NOMO-1 treated with DMSO at 0.1 percent for 48 hours (cell line): ENCODE results near the gene CH25H.
"Not testable (repeated sequence)": the region's sequence is repeated elsewhere in the genome, so short reads cannot be mapped to it uniquely, and the experiment has no call there.

ENCODE experiments used
- DNase-seq: peaks from one replicate; lab custom pipeline; 2025; ENCODE audit not compliant: unreplicated experiment; lab: John Stamatoyannopoulos, UW

CH25H gene, protein sequence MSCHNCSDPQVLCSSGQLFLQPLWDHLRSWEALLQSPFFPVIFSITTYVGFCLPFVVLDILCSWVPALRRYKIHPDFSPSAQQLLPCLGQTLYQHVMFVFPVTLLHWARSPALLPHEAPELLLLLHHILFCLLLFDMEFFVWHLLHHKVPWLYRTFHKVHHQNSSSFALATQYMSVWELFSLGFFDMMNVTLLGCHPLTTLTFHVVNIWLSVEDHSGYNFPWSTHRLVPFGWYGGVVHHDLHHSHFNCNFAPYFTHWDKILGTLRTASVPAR

DNA sequence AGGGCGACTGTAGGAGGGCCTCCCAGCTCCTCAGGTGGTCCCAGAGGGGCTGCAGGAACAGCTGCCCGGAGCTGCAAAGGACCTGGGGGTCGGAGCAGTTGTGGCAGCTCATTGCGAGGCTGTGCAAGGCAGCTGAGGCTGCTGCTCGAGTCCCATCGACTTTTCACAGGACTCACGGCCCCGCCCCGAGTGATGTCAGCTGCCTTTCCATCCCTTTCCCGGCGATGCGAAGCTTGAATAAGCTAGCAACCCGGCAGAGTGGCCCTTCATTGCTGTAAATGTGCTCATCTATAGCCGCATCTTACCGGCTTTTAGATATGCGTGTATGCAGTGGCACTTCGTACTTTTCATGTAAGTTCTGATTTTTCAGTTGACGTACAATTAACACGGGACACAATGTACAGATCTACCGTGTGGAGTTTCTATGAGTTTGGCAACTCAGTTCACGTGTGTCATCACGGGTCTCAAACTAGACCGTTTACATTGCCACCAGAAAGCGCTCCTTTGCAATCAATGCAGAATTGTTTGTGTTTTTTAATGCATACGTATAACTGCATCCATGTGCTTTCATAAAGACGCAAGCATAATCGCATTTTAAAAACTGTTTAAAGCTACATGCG lies at the start of gene CH25H:
CH25H (minus strand) TSS at position 137 of the 620 bp plus-strand sequence; CDS start at position 112, 25 bp downstream.
- DNase-seq, result peak; percentile 6

DNA sequence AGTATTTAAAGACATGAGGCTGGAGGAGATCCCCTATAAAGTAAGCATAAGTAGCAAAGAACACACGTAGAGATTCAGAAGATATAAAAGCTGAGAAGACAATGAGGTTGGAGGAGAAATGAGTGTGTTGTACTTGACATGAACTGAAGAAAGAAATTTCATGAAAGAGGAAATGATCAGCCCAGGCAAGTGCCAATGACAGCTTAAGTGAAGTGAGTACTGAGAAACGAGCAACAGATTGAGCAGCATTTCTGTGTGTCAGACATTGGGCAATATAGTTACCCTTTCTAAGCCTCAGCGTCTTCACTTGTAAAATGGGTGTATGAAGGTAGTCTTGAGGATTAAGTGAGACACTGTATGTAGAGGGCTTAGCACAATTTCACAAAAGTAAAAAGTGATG lies 49.2 kb upstream of the CH25H start:
- DNase-seq, result peak; percentile 80

DNA sequence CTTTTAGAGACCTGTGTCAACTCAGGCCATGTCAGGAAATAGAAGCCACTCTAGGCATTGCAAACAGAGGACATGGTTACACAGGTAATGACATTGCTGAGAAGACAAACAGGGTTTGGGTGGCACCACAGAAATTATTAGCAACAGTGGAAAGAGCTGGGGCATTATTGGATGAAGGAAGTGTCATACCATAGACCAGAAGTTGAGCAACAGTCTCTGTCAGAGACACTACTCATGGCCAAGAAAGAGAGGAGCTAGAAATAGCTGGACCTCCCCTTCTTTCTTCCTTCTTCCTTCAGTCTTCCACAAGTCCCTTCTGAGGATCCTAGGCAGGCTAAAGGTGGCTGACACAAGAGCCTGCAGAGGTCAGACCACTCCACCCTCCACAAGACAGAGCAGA lies 48.7 kb upstream of the CH25H start:
- peak; percentile 60 for DNase-seq

DNA sequence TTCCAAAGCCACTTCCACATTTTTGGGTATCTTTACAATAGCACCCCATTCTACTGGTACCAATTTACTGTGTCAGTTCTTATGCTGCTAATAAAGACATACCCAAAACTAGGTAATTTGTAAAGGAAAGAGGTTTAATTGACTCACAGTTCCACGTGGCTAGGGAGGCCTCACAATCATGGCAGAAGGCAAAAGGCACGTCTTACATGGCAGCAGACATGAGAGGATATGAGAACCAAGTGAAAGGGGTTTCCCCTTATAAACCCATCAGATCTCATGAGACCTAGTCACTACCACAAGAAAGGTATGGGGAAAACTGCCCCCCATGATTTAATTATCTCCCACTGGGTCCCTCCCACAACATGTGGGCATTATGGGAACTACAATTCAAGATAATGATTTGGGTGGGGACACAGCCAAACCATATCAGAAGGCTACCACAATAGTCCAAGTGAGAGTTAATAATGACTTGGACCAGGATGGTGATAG lies 48.0 kb upstream of the CH25H start:
- DNase-seq, result not testable (repeated sequence)

DNA sequence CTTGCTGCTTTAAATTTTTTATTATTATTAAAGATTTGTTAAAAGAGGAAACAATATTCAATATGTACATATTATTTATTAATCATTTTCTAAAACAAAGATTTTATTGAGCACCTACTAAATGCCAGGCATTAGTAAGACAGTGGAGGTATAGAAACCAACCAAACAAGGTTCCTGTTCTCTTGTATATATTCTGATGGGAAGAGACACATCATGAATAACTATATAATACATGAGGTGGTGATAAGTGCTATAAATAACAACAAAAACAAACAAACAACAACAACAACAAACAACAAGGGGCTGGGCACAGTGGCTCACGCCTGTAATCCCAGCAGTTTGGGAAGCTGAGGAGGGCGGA lies 45.1 kb upstream of the CH25H start:
- no peak for DNase-seq

DNA sequence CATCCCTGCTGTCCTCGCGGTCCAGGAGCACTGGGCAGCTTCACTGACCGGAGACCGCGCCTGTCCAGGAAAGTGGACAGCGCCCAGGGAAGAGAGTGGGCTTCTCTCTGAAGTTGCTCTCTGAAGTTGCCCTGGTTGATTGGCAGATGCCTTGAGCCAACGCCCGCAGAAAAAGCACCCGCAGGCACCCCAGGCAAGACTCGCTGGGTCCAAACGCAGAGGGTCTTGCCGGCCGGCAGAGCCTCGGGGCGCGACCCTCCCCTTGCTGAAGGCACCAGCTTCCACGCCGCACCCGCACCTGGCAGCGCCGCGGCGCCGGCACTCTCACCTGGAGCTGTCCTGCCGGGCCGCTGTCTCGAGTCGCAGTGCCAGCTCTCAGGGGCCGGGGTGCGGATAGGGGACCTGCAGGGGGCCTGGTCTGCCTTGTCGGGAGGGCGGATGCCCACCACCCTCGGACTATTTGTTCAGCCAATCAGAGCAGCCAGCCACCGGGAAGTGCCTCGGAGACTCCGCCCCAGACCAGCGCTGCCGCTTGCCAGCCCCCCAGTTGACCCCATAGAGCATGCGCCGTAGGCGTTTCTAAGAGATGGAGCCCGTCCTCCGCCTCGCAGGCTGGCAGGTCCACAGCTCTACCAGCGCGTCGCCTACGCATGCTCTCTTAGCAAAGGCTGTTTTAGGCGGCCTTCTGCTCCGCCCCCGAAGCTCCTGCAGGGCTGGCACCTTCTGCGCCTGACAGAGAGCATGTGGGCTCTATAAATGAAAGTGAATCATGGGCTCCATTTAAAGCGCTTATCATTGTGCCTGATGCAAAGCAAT lies 44.5 kb upstream of the CH25H start, which contains the start of gene LIPA:
LIPA (minus strand) TSS at position 367 of the 816 bp plus-strand sequence. CDS start 4,127 bp downstream, outside the sequence.
- peak; percentile 97 for DNase-seq

DNA sequence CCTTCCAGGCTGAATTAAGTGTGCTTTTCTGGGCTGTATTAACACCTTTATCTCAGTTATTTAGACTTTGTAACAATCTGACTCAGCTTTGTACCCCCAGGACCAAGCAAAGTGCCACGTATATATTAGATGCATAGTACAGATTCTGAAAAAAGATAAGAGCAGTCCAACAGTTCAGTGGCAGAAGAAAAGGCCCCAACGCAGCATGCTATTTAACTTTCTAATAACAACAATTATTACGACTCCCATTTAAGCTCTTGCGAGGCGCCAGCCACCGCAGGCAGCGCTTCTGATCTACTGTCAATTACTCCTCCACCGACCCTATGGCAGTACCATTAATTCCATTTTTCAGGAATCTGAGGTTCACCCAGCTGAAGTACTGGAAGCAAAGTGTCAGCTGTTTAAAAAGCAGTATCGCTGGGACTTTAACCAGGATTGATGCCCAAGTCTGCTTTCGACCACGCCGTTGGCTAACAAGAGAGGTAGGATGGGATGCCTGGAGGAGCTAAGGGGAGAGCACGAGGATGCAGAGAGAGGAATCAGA lies 43.8 kb upstream of the CH25H start:
- DNase-seq, result no peak

DNA sequence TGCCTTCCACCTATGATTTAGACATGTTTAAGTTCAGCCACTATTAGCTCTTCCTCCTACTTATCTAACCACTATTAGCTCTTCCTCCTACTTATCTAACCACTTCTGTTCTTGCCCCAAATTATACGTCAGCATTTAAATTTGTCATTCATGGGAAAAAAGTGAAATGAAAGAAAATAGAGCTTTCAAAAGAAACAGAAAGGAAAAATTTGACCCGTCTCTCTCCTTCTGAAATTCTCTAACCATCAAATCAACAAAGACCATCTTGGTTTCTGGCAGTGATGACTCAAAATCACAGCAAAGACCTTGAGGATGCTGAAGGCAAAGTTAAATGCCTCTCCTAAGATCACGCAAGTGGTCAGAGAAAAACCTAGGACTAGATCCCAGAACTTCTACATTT lies 41.9 kb upstream of the CH25H start:
- no peak for DNase-seq

DNA sequence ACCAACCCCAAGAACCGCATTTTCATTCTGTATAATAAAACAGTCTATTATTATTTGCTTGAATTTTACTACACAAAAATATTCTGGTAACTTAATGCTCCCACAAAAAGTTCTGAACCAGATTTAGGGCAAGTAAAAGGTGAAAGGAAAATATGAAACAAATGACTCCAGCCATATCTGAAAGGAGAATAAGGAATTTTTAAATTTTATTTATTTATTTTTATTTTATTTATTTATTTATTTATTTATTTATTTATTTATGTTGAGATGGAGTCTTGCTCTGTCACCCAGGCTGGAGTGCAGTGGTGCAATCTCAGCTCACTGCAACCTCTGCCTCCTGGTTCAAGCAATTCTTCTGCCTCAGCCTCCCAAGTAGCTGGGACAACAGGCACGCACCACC lies 40.5 kb upstream of the CH25H start:
- DNase-seq, result not testable (repeated sequence)

DNA sequence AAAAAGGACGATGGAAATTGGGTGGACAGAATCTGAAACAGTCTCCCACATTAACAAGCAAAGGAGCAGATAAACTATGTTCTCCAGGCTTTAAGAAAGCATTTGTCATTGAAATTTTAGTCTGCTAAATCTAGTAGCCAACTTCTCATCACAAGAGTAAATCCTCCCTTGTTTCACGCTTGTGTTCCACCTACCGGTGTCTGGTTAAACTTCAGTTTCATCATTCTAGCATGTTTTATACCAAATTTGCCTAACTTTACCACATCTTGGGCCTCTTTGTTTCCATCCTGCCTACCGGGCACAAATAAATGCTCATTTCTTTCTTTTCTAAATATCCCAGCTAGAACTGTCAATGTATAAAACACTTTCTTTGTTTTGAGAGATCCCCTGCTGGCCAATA lies 38.7 kb upstream of the CH25H start:
- DNase-seq, result no peak

DNA sequence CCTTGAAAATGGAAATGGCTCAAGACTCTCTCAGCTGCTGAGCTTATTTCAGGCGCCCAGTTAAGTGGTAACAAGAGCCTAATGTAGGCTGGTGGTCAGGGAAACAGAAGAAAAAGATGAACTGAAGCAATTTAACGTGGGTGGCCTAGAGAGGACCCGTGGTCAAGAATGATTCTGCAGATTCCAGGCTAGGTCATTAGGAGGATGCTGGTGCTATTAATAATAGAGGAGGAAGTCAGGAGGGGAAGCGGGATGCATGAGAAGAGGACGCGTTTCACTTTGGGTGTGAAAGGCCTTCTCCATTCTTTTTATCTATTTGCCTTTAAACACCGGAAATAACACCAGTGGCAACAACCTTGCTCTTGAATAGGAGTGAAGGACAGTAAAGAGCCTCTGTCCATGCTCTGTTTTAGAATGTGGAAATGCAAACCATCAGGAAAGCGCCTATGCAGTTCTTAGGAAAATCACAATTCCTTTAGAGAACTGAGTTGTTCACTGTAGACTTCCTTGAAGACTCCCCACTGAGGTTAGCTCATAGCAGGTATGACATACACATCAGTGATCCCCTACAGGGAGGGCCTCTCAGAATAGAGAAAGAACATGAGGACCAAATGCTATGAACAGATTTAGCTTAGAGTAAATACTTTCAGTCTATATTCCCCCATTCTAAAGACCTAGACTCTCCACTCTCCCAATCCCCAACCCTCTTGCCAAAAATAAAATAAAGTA lies 35.9 kb upstream of the CH25H start:
- peak; percentile 18 for DNase-seq

DNA sequence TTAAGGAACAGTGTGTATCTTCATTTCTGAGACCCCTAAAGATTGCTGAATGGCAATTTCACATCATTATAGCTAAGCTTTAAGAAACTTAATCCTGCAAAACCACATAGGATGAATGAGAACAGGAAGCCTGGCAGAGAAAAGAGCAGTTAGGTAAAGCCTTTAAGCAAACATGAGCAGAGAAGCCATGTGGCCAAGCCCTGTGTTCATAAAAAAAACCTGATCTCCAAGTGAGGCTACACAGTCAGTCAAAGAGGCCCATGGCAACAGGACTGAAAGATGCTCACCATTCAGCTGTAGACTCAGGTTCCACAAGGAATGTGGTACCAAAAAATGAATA lies 35.2 kb upstream of the CH25H start:
- DNase-seq, result no peak

DNA sequence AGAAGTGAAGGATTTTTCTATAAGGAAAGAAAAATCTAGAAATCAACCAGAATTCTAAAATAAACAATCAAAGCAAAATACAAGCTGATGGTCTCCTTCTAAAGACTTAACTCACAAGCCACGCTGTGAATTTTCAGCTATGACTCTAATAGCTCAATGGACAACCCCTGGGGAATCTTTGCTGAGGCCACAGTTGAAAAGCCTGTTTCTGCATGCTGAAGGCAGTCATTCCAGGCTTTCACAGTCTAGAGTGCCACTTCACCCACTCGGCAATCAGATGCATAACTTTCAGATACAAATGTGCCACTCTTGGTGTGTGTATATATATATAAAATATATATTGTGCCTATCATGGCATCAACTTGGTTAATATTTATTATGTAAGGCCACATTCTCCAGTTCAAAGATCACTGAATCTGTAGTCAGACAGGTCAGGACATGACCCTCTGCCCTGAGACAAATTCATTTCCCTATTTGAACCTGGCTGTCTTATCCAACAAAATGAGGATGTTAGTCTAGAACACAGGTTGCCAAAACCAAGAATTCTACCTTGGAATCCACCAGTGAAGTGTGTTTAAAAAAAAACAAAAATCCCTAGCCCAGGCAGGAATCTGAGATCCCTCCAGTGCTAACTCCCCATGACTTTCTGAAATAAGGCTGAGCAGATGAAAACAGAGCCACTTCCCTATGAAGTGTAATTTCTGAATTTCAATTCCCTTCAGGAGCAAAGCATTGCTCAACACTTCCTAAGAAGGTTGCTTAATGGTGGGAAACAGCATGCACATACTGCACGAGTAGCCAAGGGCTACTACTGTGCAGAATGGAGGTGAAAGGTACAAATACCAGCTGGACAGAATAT lies 34.6 kb upstream of the CH25H start:
- DNase-seq, result peak; percentile 31

DNA sequence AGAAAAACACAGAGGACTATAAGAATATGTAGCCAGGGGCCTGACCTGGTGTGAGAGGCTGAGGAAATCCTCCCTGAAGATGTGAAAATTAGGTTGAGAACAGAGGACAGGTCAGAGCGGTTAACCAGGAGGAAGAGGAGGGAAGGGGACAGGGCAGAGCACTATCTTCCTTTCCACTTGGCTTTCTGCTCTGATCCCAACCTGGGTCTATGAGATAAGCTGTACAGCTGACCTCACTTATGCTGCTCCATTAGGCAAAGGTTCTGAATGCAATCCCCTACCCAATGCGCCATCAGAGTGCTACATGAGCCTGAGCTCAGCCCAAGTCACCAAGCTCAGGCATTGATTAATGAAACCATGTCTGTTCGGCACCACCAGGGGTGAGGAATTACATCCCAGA lies 33.9 kb upstream of the CH25H start:
- DNase-seq, result no peak

DNA sequence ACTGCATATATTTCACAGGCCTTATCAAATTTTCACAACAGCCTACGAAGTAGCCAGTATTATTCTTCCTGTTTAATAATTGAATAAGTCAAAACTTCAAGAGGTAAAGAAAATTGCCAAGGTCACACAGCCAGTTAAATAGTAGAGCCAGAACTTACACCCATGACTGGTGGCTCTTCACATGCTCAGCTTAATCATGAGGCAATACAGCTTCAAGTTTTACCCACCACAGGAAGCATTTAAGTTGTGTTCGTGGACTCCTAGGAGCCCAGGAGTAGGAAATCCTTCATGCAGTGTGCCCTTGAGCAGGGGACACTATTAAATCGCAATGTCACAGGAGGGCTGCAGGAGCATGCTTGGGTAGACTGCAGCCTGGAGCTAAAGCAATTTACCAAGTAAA lies 33.4 kb upstream of the CH25H start:
- DNase-seq, result no peak

DNA sequence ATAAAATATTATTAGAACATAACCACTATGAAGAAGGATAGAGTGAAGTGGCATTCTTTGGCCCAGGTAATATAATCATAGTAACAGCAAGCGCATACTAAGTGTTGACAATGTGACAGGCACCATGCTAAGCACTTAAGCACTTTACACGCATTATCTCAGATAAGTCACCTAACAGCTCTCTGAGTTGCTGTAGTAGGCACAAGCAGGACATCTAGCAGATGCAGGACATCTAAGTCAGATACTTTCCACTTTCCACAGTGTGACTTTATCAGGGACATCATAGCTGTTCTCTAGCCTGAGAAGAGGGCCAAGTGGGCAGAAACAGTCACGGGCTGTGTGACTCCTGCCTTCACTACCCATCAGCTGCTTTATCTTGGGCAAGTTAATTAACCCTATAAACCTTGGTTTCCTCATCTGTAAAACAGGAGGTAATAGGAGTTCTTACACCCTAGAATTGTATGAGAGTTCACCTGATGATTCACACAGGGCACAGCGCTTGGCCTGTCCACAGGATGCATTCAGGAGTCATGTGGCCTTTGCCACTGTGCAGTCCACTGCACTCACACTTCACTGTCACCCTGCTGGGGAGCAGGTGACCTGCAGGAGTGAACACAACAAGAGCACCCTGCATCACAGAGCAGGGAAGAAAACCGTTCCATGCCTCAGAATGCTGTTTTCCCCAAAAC lies 32.0 kb upstream of the CH25H start:
- DNase-seq, result no peak

DNA sequence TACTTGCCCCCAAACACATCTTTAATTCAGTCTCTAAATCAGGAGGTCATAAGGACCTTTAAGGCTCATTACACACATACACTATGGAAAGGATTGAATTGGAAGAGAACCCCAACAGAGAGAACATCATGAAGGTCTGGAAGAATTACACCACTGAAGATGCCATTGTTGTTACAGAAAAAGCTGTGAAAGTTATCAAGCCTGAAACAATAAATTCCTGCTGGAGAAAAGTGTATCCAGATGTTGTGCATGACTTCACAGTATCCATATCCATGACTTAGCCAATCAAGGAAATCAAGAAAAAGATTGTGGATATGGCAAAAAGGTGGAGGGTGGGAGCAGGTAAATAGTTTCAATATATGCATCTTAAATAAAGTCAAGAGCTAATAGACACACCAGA lies 30.7 kb upstream of the CH25H start:
- DNase-seq, result no peak

DNA sequence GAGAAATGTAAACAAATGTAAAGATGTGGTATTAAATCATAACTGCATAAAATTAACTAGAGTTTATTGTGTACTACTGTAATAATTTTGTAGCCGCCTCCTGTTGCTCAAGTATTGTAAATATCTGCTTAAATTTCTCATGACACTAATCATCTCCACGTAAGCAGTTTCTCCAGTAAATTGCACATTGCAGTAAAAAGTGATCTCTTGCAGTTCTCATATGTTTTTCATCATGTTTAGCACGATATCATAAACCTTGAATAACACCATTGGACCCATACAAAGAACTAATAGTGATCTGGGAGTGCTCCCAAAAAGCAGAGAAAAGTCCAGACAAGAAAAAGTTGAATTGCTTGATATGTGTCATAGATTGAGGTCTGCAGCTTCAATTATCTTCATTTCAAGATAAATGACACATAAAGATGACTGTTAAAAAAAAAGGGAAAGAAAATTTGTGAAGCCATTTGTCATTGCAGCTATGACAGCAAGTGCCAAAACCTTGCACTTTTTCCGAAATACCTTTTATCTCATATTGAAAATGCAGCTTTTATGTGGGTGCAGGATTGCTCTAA lies 29.2 kb upstream of the CH25H start:
- DNase-seq, result no peak
